ENCODE data around the gene TMEM89.
A peak's percentile ranks its signal among the peaks of the same experiment; 100 is the strongest.

TMEM89 gene

DNA sequence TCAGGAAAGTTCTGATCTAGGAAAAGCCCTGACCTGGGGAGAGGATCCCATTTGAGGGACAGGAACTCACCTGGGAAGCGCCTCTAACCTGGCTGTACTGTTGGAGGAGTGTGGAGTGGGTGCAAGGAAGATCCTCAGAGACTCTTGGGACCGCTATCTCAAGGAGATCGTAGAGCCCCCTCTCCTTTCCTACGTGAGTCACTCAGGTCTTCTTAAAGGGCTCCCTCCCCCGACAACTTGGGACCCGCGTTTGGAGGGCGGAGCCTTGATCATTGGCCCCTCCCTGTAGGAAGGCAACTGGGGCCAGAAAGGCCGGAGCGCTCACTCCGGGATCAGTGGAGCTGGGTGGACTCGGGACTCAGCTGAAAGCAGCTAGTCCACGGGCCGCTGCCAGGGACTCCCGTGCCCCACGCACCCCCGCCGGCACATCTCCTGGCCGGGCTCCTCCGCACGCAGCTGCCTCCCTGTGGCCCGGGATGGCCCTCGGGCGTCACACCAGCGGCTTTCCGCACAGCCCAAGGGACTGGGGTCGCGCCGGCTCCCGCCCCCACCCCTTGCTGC, 13.2 kb upstream of the TMEM89 start:
- DNase-seq (ENCODE audit: low read depth) = peak; percentile 60
- H3K4me3 ChIP-seq (ENCODE audit: control insufficient read depth, low read depth, low read length) = peak overlapping the region; percentile 82
- TF ChIP-seq, protein P1, sequence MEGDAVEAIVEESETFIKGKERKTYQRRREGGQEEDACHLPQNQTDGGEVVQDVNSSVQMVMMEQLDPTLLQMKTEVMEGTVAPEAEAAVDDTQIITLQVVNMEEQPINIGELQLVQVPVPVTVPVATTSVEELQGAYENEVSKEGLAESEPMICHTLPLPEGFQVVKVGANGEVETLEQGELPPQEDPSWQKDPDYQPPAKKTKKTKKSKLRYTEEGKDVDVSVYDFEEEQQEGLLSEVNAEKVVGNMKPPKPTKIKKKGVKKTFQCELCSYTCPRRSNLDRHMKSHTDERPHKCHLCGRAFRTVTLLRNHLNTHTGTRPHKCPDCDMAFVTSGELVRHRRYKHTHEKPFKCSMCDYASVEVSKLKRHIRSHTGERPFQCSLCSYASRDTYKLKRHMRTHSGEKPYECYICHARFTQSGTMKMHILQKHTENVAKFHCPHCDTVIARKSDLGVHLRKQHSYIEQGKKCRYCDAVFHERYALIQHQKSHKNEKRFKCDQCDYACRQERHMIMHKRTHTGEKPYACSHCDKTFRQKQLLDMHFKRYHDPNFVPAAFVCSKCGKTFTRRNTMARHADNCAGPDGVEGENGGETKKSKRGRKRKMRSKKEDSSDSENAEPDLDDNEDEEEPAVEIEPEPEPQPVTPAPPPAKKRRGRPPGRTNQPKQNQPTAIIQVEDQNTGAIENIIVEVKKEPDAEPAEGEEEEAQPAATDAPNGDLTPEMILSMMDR (conservative IDR thresholded peaks at IDR 0.05; ENCODE audit: control insufficient read depth, insufficient read depth, low read depth, low read length) = no peak

DNA sequence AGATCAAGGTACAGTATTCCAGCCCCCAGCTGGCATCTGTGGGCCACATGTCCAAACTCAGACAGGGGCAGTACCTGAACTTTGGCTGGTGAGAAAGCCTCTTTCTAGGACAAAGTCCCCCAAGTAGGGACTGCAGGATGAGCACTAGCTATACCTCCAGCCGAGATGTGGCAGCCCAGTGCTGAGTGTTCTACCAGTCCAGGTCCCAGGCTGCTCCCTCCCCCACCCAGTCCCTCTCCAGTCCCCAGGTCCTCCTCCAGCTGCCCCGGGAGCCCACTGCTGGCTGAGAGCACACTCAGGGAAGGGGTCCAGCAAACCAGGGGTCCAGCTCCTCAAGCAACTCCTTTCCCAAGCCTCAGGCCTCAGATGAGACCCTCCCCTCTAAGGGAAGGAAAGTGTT, 12.2 kb upstream of the TMEM89 start:
- no peak overlapping the region for H3K4me3 ChIP-seq (ENCODE audit: control insufficient read depth, low read depth, low read length)
- TF ChIP-seq, protein P1 (conservative IDR thresholded peaks at IDR 0.05; ENCODE audit: control insufficient read depth, insufficient read depth, low read depth, low read length) = no peak
- DNase-seq (ENCODE audit: low read depth) = no peak

DNA sequence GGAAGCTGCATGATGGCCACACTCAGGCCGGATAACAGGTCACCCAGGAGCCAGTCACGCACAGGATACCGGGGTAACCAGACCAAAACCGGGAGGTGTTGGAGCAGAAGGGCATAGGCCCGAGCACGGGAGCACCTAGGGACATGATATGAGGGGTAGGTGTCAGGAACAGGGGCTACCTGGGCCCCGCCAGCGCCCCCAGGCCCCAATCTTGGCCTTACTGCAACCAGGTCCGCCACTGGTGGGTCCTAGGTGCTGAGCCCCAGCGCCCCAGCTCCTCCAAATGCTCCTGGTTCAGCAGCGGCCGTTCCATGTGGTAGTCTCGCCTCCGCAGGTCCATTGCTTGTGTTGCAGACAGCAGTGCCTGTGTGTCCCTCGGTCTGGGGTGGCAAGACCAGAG, 11.7 kb upstream of the TMEM89 start:
- no peak overlapping the region for H3K4me3 ChIP-seq (ENCODE audit: control insufficient read depth, low read depth, low read length)
- TF ChIP-seq, protein P1 (conservative IDR thresholded peaks at IDR 0.05; ENCODE audit: control insufficient read depth, insufficient read depth, low read depth, low read length) = no peak
- no peak for DNase-seq (ENCODE audit: low read depth)

DNA sequence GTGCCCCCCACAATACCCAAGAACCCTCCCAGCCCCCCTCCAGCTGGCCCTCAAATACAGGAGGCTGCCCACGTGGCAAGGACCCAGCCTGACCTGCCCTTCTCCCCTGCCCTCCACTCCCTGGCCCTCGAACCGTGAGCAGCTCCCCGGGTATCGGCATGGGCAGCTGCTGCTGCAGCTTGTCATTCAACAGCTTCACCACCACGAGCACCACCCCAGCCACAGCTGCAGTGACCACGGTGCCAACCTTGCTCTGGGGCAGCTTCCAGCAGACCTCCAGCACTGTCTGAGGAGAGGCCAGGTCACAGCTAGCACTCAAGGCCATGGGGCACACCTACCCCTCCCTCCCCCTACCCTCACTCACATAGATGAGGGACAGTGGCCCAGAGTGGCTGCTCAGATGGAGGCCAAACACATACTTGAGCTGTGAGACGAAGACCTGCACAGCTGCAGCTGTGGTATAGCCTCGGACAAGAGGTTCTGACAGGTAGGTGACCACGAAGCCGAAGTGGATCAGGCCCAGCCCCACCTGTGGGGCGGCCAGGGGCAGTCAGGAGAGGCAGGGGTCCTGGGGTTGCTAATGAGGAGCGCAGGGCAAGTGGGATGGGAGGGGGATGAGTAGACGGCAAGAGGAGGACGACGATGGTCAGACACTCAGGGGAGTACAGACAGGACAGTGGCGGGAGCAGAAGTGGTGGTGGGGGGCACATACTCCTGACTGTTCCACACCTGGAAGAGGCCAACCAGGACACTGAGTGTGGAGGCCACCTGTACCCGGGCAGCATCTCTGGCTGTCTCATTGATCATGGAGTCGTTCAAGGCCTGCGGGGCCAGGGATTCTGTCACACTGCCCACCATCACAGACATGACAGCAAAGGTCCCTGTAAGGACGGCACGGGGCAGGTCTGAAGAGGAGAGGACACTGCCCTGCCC, 10.2 kb upstream of the TMEM89 start:
- DNase-seq (ENCODE audit: low read depth) = no peak
- TF ChIP-seq, protein P1 (conservative IDR thresholded peaks at IDR 0.05; ENCODE audit: control insufficient read depth, insufficient read depth, low read depth, low read length) = no peak

DNA sequence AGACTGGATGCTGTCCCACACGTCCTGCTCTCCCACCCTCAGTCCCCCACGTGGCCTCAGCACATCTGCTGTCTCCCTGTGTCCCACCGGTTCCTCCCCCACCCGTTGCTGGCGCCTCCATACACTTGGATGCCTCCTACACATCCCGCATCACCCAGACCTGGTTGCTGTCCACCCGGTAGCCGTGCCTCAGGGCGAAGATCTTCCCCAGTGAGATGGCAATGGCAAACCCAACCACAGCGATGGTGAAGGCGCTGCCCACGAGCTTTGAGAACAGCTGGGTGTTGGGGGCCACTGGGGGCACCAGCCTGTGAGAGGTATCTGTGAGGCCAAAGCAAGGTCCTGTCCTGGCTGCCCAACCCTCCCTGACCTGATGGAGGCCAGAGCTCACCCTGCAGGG, 9.3 kb upstream of the TMEM89 start:
- no peak overlapping the region for H3K4me3 ChIP-seq (ENCODE audit: control insufficient read depth, low read depth, low read length)
- no peak for DNase-seq (ENCODE audit: low read depth)
- TF ChIP-seq, protein P1 (conservative IDR thresholded peaks at IDR 0.05; ENCODE audit: control insufficient read depth, insufficient read depth, low read depth, low read length) = no peak

More for the DNA sequence above, 10.2 kb upstream of the TMEM89 start:
- no peak overlapping the region for H3K4me3 ChIP-seq (ENCODE audit: control insufficient read depth, low read depth, low read length)

DNA sequence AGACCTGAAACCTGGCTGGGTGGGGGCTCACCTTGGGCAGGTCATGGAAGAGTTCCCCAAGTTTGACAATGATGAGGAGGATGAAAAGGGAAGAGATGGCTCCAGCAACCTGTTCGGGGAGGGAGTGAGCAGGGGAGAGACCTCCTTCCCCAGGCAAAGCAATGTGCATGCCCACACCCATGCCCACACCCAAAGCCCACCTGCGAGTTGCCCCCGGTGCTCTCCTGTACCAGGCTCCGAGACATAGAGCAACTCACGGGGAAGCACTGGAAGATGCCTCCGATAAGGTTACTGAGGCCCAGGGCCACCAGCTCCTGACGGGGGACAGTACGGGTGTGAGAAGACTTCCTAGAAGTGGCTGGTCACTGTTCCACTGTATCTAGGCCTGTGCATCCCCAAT, 8.8 kb upstream of the TMEM89 start:
- no peak for DNase-seq (ENCODE audit: low read depth)
- no peak overlapping the region for H3K4me3 ChIP-seq (ENCODE audit: control insufficient read depth, low read depth, low read length)
- TF ChIP-seq, protein P1 (conservative IDR thresholded peaks at IDR 0.05; ENCODE audit: control insufficient read depth, insufficient read depth, low read depth, low read length) = no peak

Data from fibroblast of mammary gland (primary cell).